Peyer's patch (tissue), 4 donors: ENCODE results near the gene PAK4. TPM values are rescaled to one million over a fixed set of nuclear protein-coding genes. Genes with fewer than 3 reads are reported as not detected.
"Not testable (repeated sequence)": the region's sequence is repeated elsewhere in the genome, so short reads cannot be mapped to it uniquely, and the experiment has no call there.

Source experiments
- DNase-seq, 3 donors: peaks; one replicate each; pipeline ENCODE4 v3.0.0-alpha.2; 2017 to 2019
- H3K27ac ChIP-seq, 4 donors: fragments of 200-600 bp; sonication (generic); one replicate each; pipeline ENCODE4 v1.5.1; 2016 to 2019
- H3K27me3 ChIP-seq, 2 donors: fragments of 200-600 bp; sonication (generic); one replicate each; pipeline ENCODE4 v1.5.1; 2019
- H3K36me3 ChIP-seq, 3 donors: fragments of 200-600 bp; sonication (generic); one replicate each; pipeline ENCODE4 v1.5.1; 2016 to 2019
- H3K4me1 ChIP-seq, 4 donors: fragments of 200-600 bp; sonication (generic); one replicate each; pipeline ENCODE4 v1.5.1; 2016 to 2019
- H3K4me3 ChIP-seq, 4 donors: fragments of 200-600 bp; sonication (generic); 1 replicate in 3 of 4; 2 replicates in 1 of 4; pipeline ENCODE4 v1.5.1; 2016 to 2019; ENCODE audit warnings: mild to moderate bottlenecking in 1 of 4
- H3K9me3 ChIP-seq, 4 donors: fragments of 200-600 bp; sonication (generic); one replicate each; pipeline ENCODE4 v1.5.1; 2016 to 2019; ENCODE audit warnings: mild to moderate bottlenecking in 1 of 4
- CTCF ChIP-seq, 6 experiments: fragments of 450-650 bp in 4 of 6; fragments of 200-600 bp in 2 of 6; sonication (generic) in 1 of 6; IDR thresholded peaks; one replicate each; pipeline ENCODE4 v1.5.1; 2017 to 2019; ENCODE audit warnings: antibody characterized with exemption in 6 of 6, mild to moderate bottlenecking in 3 of 6, moderate library complexity in 1 of 6
- POLR2A ChIP-seq, 2 donors: fragments of 450-650 bp; IDR thresholded peaks; one replicate each; pipeline ENCODE4 v1.5.1; 2017; ENCODE audit warnings: antibody characterized with exemption in 2 of 2, mild to moderate bottlenecking in 2 of 2, moderate library complexity in 2 of 2
- total RNA-seq, 4 donors: library from RNA; depleted of rRNA; stranded (reverse); fragments of >200 nt; gene quantifications; one replicate each; pipeline ENCODE4 v1.1.0, GENCODE V29; 2016

Gene PAK4
- total RNA-seq, 4 donors from 2014 or later, result 24.8 to 73.0 (median 45.7) TPM

- TF ChIP-seq POLR2A (IDR thresholded peaks at IDR 0.05) (no peak), CTCF (IDR thresholded peaks at IDR 0.05) (no peak)
- no peaks in the 10 kb centered on the region for H3K27me3 ChIP-seq
- DNase-seq, result no peak
These were observed 12.4 kb upstream of the PAK4 start for GRCh38 chr19:39113199-39113598.

GRCh38 chr19:39115105-39115847 is 10.3 kb upstream of the PAK4 start:
- Histone ChIP-seq H3K27ac (no peak overlapping the region), H3K4me1 (no peaks in the 10 kb centered on the region), H3K36me3 (no peaks in the 10 kb centered on the region), H3K9me3 (no peaks in the 10 kb centered on the region), H3K27me3 (no peaks in the 10 kb centered on the region), H3K4me3 (no peak overlapping the region)
- TF ChIP-seq CTCF (IDR thresholded peaks at IDR 0.05), result no peak
- no peak for TF ChIP-seq POLR2A (IDR thresholded peaks at IDR 0.05)
- DNase-seq, result no peak

More at GRCh38 chr19:39113199-39113598, 12.4 kb upstream of the PAK4 start:
- H3K36me3 ChIP-seq, result no peaks in the 10 kb centered on the region
- no peak overlapping the region for H3K27ac ChIP-seq
- H3K4me3 ChIP-seq, result no peak overlapping the region
- H3K9me3 ChIP-seq, result no peaks in the 10 kb centered on the region
- no peaks in the 10 kb centered on the region for H3K4me1 ChIP-seq

- not testable (repeated sequence) for H3K27ac ChIP-seq, DNase-seq, H3K4me3 ChIP-seq, H3K4me1 ChIP-seq, H3K27me3 ChIP-seq, H3K36me3 ChIP-seq, H3K9me3 ChIP-seq
These were observed 8.6 kb upstream of the PAK4 start for GRCh38 chr19:39117023-39117422.

GRCh38 chr19:39119830-39120229 is 5.8 kb upstream of the PAK4 start:
- no peak for DNase-seq
- no peak overlapping the region for H3K27ac ChIP-seq
- no peaks in the 10 kb centered on the region for H3K27me3 ChIP-seq
- no peak for TF ChIP-seq CTCF (IDR thresholded peaks at IDR 0.05)
- no peak for TF ChIP-seq POLR2A (IDR thresholded peaks at IDR 0.05)
- no peak overlapping the region for H3K4me3 ChIP-seq
- H3K36me3 ChIP-seq, result no peaks in the 10 kb centered on the region
- no peaks in the 10 kb centered on the region for H3K9me3 ChIP-seq
- peaks cover 0 to 2% (median 0%) of the 10 kb centered on the region in 4 donors for H3K4me1 ChIP-seq

GRCh38 chr19:39122934-39123731 is 2.5 kb upstream of the PAK4 start:
- DNase-seq, result no peak
- Histone ChIP-seq H3K4me3 (no peak overlapping the region), H3K9me3 (no peaks in the 10 kb centered on the region), H3K27ac (no peak overlapping the region), H3K4me1 (peaks cover 0 to 22% (median 3%) of the 10 kb centered on the region in 4 donors), H3K36me3 (no peaks in the 10 kb centered on the region), H3K27me3 (no peaks in the 10 kb centered on the region)
- TF ChIP-seq POLR2A (IDR thresholded peaks at IDR 0.05), result no peak
- TF ChIP-seq CTCF (IDR thresholded peaks at IDR 0.05), result no peak

- DNase-seq, result no peak
These were observed 1.3 kb upstream of the PAK4 start for GRCh38 chr19:39124136-39124764.

More at GRCh38 chr19:39124136-39124764, 1.3 kb upstream of the PAK4 start:
- no peak overlapping the region for H3K27ac ChIP-seq
- no peaks in the 10 kb centered on the region for H3K9me3 ChIP-seq
- no peak overlapping the region for H3K4me3 ChIP-seq
- H3K36me3 ChIP-seq, result no peaks in the 10 kb centered on the region
- H3K4me1 ChIP-seq, result peaks cover 0 to 31% (median 3%) of the 10 kb centered on the region in 4 donors
- H3K27me3 ChIP-seq, result no peaks in the 10 kb centered on the region
- TF ChIP-seq CTCF (IDR thresholded peaks at IDR 0.05) (no peak), POLR2A (IDR thresholded peaks at IDR 0.05) (no peak)
